ENCODE measurements around the gene GJA9.

DNA sequence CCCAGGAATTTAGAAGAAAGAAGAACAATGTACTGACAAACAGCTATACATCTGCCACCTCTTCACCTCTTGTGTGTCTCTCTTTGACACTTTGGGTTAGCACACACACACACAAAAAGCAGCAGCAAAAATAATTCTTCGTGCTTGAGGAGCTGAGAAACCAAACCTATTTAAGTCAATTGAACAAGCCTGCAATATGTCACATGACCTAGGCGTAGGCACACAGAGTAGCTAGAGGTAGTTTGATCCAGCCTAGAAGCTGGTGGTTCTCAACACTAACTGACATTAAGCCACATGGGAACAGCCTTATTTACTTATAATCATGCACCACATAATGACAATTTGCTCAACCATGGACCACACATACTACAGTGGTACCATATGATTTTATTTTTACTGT is 54.1 kb downstream of the GJA9 start:
- no peak for TF ChIP-seq CTCF (IDR thresholded peaks at IDR 0.05)
- no peak for TF ChIP-seq POLR2A (IDR thresholded peaks at IDR 0.05)
